Measurements from ENCODE around the gene CREB3L1.
A peak's percentile ranks its signal among the peaks of the same experiment; 100 is the strongest.

Gene CREB3L1

GRCh38 chr11:46345881-46346484 lies 68.5 kb downstream of the CREB3L1 start:
- H3K9me2 ChIP-seq (replicated peaks; ENCODE audit: control insufficient read depth, low read length), result no peaks in the 10 kb centered on the region

GRCh38 chr11:46346886-46347636 lies 69.6 kb downstream of the CREB3L1 start, which contains the start of gene DGKZ:
Gene DGKZ (plus strand): TSS chr11:46347463. CDS start chr11:46347660, 197 bp downstream.
- H3K27ac ChIP-seq (ENCODE audit: low read depth, low read length), result no peak within 1 kb of the TSS
- H3K27me3 ChIP-seq (ENCODE audit: control insufficient read depth, low read length), result peaks cover 43% of the 10 kb centered on the region
- peaks cover 51% of the 10 kb centered on the region for H3K4me1 ChIP-seq (ENCODE audit: control insufficient read depth, low read length)
- H3K79me2 ChIP-seq (ENCODE audit: control insufficient read depth, low read length), result peaks cover 43% of the 10 kb centered on the region
- H3K4me3 ChIP-seq (ENCODE audit: low read length), result peak within 1 kb of the TSS; percentile 89
- peaks cover 11% of the 10 kb centered on the region for H4K20me1 ChIP-seq (ENCODE audit: control insufficient read depth, insufficient read depth, low read depth, low read length)
- H3K36me3 ChIP-seq (ENCODE audit: control insufficient read depth, low read length), result no peaks in the 10 kb centered on the region; the same call in 1 of the 2 replicates
- TF ChIP-seq EZH2phosphoT487 (IDR thresholded peaks at IDR 0.05; ENCODE audit: borderline replicate concordance, low read length), result no peak
- TF ChIP-seq, protein P1, sequence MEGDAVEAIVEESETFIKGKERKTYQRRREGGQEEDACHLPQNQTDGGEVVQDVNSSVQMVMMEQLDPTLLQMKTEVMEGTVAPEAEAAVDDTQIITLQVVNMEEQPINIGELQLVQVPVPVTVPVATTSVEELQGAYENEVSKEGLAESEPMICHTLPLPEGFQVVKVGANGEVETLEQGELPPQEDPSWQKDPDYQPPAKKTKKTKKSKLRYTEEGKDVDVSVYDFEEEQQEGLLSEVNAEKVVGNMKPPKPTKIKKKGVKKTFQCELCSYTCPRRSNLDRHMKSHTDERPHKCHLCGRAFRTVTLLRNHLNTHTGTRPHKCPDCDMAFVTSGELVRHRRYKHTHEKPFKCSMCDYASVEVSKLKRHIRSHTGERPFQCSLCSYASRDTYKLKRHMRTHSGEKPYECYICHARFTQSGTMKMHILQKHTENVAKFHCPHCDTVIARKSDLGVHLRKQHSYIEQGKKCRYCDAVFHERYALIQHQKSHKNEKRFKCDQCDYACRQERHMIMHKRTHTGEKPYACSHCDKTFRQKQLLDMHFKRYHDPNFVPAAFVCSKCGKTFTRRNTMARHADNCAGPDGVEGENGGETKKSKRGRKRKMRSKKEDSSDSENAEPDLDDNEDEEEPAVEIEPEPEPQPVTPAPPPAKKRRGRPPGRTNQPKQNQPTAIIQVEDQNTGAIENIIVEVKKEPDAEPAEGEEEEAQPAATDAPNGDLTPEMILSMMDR (IDR thresholded peaks at IDR 0.05; ENCODE audit: low read depth, low read length, poor library complexity, severe bottlenecking), result peak; percentile 45
- no peaks in the 10 kb centered on the region for H3K9me2 ChIP-seq (replicated peaks; ENCODE audit: control insufficient read depth, low read length)
- H3K4me2 ChIP-seq (ENCODE audit: low read length), result peak within 1 kb of the TSS; percentile 93
- H3F3A ChIP-seq (ENCODE audit: control insufficient read depth, insufficient read depth), result peaks cover 7% of the 10 kb centered on the region; the same call in 1 of the 2 replicates
- H3K9me3 ChIP-seq (ENCODE audit: control insufficient read depth, insufficient read depth, low read length), result no peaks in the 10 kb centered on the region

More at GRCh38 chr11:46345881-46346484, 68.5 kb downstream of the CREB3L1 start:
- no peaks in the 10 kb centered on the region; the same call in 1 of the 2 replicates for H3K36me3 ChIP-seq (ENCODE audit: control insufficient read depth, low read length)
- no peaks in the 10 kb centered on the region for H3K9me3 ChIP-seq (ENCODE audit: control insufficient read depth, insufficient read depth, low read length)
- H4K20me1 ChIP-seq (ENCODE audit: control insufficient read depth, insufficient read depth, low read depth, low read length), result peaks cover 11% of the 10 kb centered on the region; the same call in 1 of the 2 replicates
- no peak overlapping the region for H3K27ac ChIP-seq (ENCODE audit: low read depth, low read length)
- H3K4me1 ChIP-seq (ENCODE audit: control insufficient read depth, low read length), result peaks cover 50% of the 10 kb centered on the region
- peak overlapping the region; percentile 28; the same call in 1 of the 2 replicates for H3K4me3 ChIP-seq (ENCODE audit: low read length)
- TF ChIP-seq EZH2phosphoT487 (IDR thresholded peaks at IDR 0.05; ENCODE audit: borderline replicate concordance, low read length), result no peak
- TF ChIP-seq, protein P1 (IDR thresholded peaks at IDR 0.05; ENCODE audit: low read depth, low read length, poor library complexity, severe bottlenecking), result no peak
- peaks cover 7% of the 10 kb centered on the region; the same call in 1 of the 2 replicates for H3F3A ChIP-seq (ENCODE audit: control insufficient read depth, insufficient read depth)
- H3K4me2 ChIP-seq (ENCODE audit: low read length), result peak overlapping the region; percentile 42
- H3K79me2 ChIP-seq (ENCODE audit: control insufficient read depth, low read length), result peaks cover 32% of the 10 kb centered on the region
- peaks cover 48% of the 10 kb centered on the region for H3K27me3 ChIP-seq (ENCODE audit: control insufficient read depth, low read length)

- Histone ChIP-seq H3K36me3 (ENCODE audit: control insufficient read depth, low read length) (no peaks in the 10 kb centered on the region; the same call in 1 of the 2 replicates), H4K20me1 (ENCODE audit: control insufficient read depth, insufficient read depth, low read depth, low read length) (peaks cover 14% of the 10 kb centered on the region), H3F3A (ENCODE audit: control insufficient read depth, insufficient read depth) (peaks cover 7% of the 10 kb centered on the region; the same call in 1 of the 2 replicates), H3K4me3 (ENCODE audit: low read length) (peak overlapping the region; percentile 89), H3K9me2 (replicated peaks; ENCODE audit: control insufficient read depth, low read length) (no peaks in the 10 kb centered on the region), H3K27ac (ENCODE audit: low read depth, low read length) (no peak overlapping the region), H3K79me2 (ENCODE audit: control insufficient read depth, low read length) (peaks cover 50% of the 10 kb centered on the region), H3K9me3 (ENCODE audit: control insufficient read depth, insufficient read depth, low read length) (no peaks in the 10 kb centered on the region), H3K27me3 (ENCODE audit: control insufficient read depth, low read length) (peaks cover 39% of the 10 kb centered on the region), H3K4me1 (ENCODE audit: control insufficient read depth, low read length) (peaks cover 46% of the 10 kb centered on the region), H3K4me2 (ENCODE audit: low read length) (peak overlapping the region; percentile 93)
- TF ChIP-seq EZH2phosphoT487 (IDR thresholded peaks at IDR 0.05; ENCODE audit: borderline replicate concordance, low read length), result no peak
- TF ChIP-seq, protein P1 (IDR thresholded peaks at IDR 0.05; ENCODE audit: low read depth, low read length, poor library complexity, severe bottlenecking), result no peak
Observed at GRCh38 chr11:46347637-46348311, 70.3 kb downstream of the CREB3L1 start.

Measured in DOHH2 (cell line).